H1 (cell line): ENCODE results near the gene ITM2B. TPM values are rescaled to one million over a fixed set of nuclear protein-coding genes. Genes with fewer than 3 reads are reported as not detected.

ENCODE experiments used
- CTCF ChIA-PET: fragments of 300-600 bp; sonication (Branson Sonifier 250); formaldehyde crosslinking; loops from one replicate; lab custom pipeline; 2021; ENCODE audit not compliant: partially characterized antibody; lab: Charles Lee
- POLR2A ChIA-PET: fragments of 300-600 bp; sonication (Branson Sonifier 250); formaldehyde crosslinking; loops from one replicate; lab custom pipeline; 2021; ENCODE audit warnings: inconsistent platforms; ENCODE audit not compliant: partially characterized antibody; lab: Charles Lee
- DNase-seq, 2 experiments: peaks; one replicate each; pipeline versions ENCODE4 v3.0.0 to v3.0.0-alpha.2; 2010 to 2022; ENCODE audit warnings: low spot score in 2 of 2, low read depth in 1 of 2, mixed read lengths in 1 of 2
- FAIRE-seq: peaks from 2 replicates; lab custom pipeline; 2011; peaks lifted over from hg19 to GRCh38; lab: Jason Lieb, UNC
- H2AFZ ChIP-seq: 2 replicates; pipeline ENCODE4 v1.8.1; 2012; ENCODE audit warnings: low read length, inconsistent platforms
- H2AK5ac ChIP-seq: 2 replicates; pipeline ENCODE4 v1.6.1; 2013; ENCODE audit warnings: low read depth, low read length
- H2BK120ac ChIP-seq: replicated peaks from 2 replicates; pipeline ENCODE3; 2013; ENCODE audit warnings: low read depth, low read length, inconsistent platforms
- H2BK12ac ChIP-seq: 2 replicates; pipeline ENCODE4 v1.6.1; 2013; ENCODE audit warnings: low read depth, low read length
- H2BK15ac ChIP-seq: 2 replicates; pipeline ENCODE4 v1.6.1; 2013; ENCODE audit warnings: low read length
- H2BK20ac ChIP-seq: 2 replicates; pipeline ENCODE4 v1.6.1; 2013; ENCODE audit warnings: low read length
- H2BK5ac ChIP-seq: 2 replicates; pipeline ENCODE4 v1.6.1; 2013; ENCODE audit warnings: low read depth, low read length
- H3K14ac ChIP-seq: 2 replicates; pipeline ENCODE4 v1.6.1; 2013; ENCODE audit warnings: inconsistent platforms; ENCODE audit not compliant: insufficient read length
- H3K18ac ChIP-seq: 2 replicates; pipeline ENCODE4 v1.6.1; 2013; ENCODE audit warnings: low read length; ENCODE audit errors: extremely low read depth
- H3K23ac ChIP-seq: 2 replicates; pipeline ENCODE4 v1.6.1; 2013; ENCODE audit warnings: inconsistent platforms; ENCODE audit not compliant: insufficient read length
- H3K23me2 ChIP-seq: 2 replicates; pipeline ENCODE4 v1.6.1; 2013; ENCODE audit warnings: low read depth, low read length
- H3K27ac ChIP-seq: 2 replicates; pipeline ENCODE4 v1.6.1; 2011; ENCODE audit warnings: low read depth, low read length, inconsistent platforms
- H3K27me3 ChIP-seq, 4 experiments: replicated peaks in 1 of 4; 1 replicate in 1 of 4; 2 replicates in 3 of 4; pipeline versions ENCODE4 v1.6.1 to v1.8.1; 2011 to 2013; ENCODE audit warnings: low read length in 3 of 4, mild to moderate bottlenecking in 3 of 4, inconsistent platforms in 2 of 4, mixed read lengths in 2 of 4, moderate library complexity in 1 of 4; ENCODE audit not compliant: control insufficient read depth in 3 of 4, insufficient read depth in 3 of 4; ENCODE audit errors: extremely low read depth in 1 of 4
- H3K36me3 ChIP-seq, 4 experiments: 2 replicates each; pipeline versions ENCODE4 v1.6.1 to v1.8.1; 2011 to 2013; ENCODE audit warnings: mild to moderate bottlenecking in 4 of 4, low read length in 3 of 4, moderate library complexity in 2 of 4, control low read depth in 1 of 4, inconsistent platforms in 1 of 4; ENCODE audit not compliant: insufficient read depth in 4 of 4, control insufficient read depth in 2 of 4
- H3K4ac ChIP-seq: replicated peaks from 2 replicates; pipeline ENCODE3; 2013; ENCODE audit warnings: low read length, low read depth, mixed read lengths, inconsistent platforms; ENCODE audit not compliant: insufficient read length
- H3K4me1 ChIP-seq, 4 experiments: replicated peaks in 1 of 4; 1 replicate in 1 of 4; 2 replicates in 3 of 4; pipeline versions ENCODE4 v1.6.1 to v1.8.1; 2011 to 2013; ENCODE audit warnings: low read length in 3 of 4, inconsistent platforms in 2 of 4, mixed read lengths in 1 of 4; ENCODE audit not compliant: insufficient read depth in 4 of 4, control insufficient read depth in 3 of 4
- H3K4me2 ChIP-seq, 2 experiments: 2 replicates each; pipeline versions ENCODE4 v1.6.1 to v1.8.1; 2011 to 2013; ENCODE audit warnings: low read depth in 2 of 2, low read length in 2 of 2, control low read depth in 1 of 2, inconsistent platforms in 1 of 2, mild to moderate bottlenecking in 1 of 2; ENCODE audit not compliant: insufficient read depth in 1 of 2
- H3K4me3 ChIP-seq, 4 experiments: fragments of 200-600, 300-600 bp in 1 of 4; sonication (generic), shearing (Covaris generic), sonication (Bioruptor Twin) in 1 of 4; 2 replicates each; pipeline versions ENCODE4 v1.5.1 to v1.8.1; 2011 to 2016; ENCODE audit warnings: low read length in 4 of 4, low read depth in 3 of 4, control low read depth in 2 of 4, inconsistent platforms in 2 of 4, mild to moderate bottlenecking in 2 of 4, mixed read lengths in 1 of 4, moderate library complexity in 1 of 4; ENCODE audit not compliant: insufficient read depth in 2 of 4; ENCODE audit errors: extremely low read depth in 1 of 4
- H3K56ac ChIP-seq: replicated peaks from 2 replicates; pipeline ENCODE3; 2013; ENCODE audit warnings: low read depth, mild to moderate bottlenecking, mixed read lengths, low read length, inconsistent platforms; ENCODE audit not compliant: insufficient read length
- H3K79me1 ChIP-seq: 2 replicates; pipeline ENCODE4 v1.6.1; 2013; ENCODE audit warnings: low read depth, low read length, control low read depth
- H3K79me2 ChIP-seq, 2 experiments: 2 replicates each; pipeline versions ENCODE4 v1.6.1 to v1.8.1; 2012 to 2013; ENCODE audit warnings: low read length in 2 of 2, mild to moderate bottlenecking in 2 of 2, inconsistent platforms in 1 of 2; ENCODE audit not compliant: insufficient read depth in 2 of 2, control insufficient read depth in 1 of 2
- H3K9ac ChIP-seq, 4 experiments: replicated peaks in 1 of 4; 1 replicate in 1 of 4; 2 replicates in 3 of 4; pipeline versions ENCODE4 v1.6.1 to v1.8.1; 2011 to 2013; ENCODE audit warnings: low read depth in 3 of 4, low read length in 3 of 4, control low read depth in 2 of 4, mild to moderate bottlenecking in 2 of 4, moderate library complexity in 2 of 4, inconsistent platforms in 1 of 4; ENCODE audit errors: extremely low read depth in 1 of 4
- H3K9me3 ChIP-seq, 2 experiments: 2 replicates each; pipeline versions ENCODE4 v1.6.1 to v1.8.1; 2012 to 2013; ENCODE audit warnings: mild to moderate bottlenecking in 2 of 2, moderate library complexity in 2 of 2, control low read depth in 1 of 2, inconsistent platforms in 1 of 2, low read depth in 1 of 2, low read length in 1 of 2, mixed read lengths in 1 of 2; ENCODE audit not compliant: insufficient read depth in 2 of 2
- H4K20me1 ChIP-seq, 2 experiments: replicated peaks in 1 of 2; 2 replicates each; pipeline versions ENCODE3 to v1.8.1; 2011 to 2013; ENCODE audit warnings: inconsistent platforms in 2 of 2, low read length in 2 of 2, mild to moderate bottlenecking in 1 of 2; ENCODE audit not compliant: insufficient read depth in 2 of 2, control insufficient read depth in 1 of 2
- H4K5ac ChIP-seq: 2 replicates; pipeline ENCODE4 v1.6.1; 2013; ENCODE audit warnings: low read length, low read depth, mixed read lengths, inconsistent platforms; ENCODE audit not compliant: insufficient read length
- H4K8ac ChIP-seq: 2 replicates; pipeline ENCODE4 v1.8.0; 2013; ENCODE audit warnings: mild to moderate bottlenecking, moderate library complexity, low read length, inconsistent platforms; ENCODE audit not compliant: insufficient read depth; ENCODE audit errors: extremely low read depth
- H4K91ac ChIP-seq: replicated peaks from 2 replicates; pipeline ENCODE3; 2013; ENCODE audit warnings: low read length, mixed read lengths, inconsistent platforms; ENCODE audit not compliant: insufficient read length
- BRCA1 ChIP-seq: IDR thresholded peaks from 2 replicates; pipeline ENCODE4 v1.6.1; 2012; ENCODE audit warnings: low read depth, low read length, improper control_type of control experiment
- EGR1 ChIP-seq: IDR thresholded peaks from 2 replicates; pipeline ENCODE4 v1.6.1; 2011; ENCODE audit warnings: low read depth, low read length, borderline replicate concordance
- GABPA ChIP-seq: IDR thresholded peaks from 2 replicates; pipeline ENCODE4 v1.6.1; 2011; ENCODE audit warnings: mild to moderate bottlenecking, low read length, moderate library complexity, borderline replicate concordance; ENCODE audit not compliant: insufficient read depth
- KDM1A ChIP-seq: fragments of 200-600, 300-600 bp; sonication (generic); IDR thresholded peaks from 2 replicates; pipeline ENCODE4 v1.7.1; 2016; ENCODE audit warnings: mild to moderate bottlenecking, low read length, borderline replicate concordance
- MAFK ChIP-seq: IDR thresholded peaks from 2 replicates; pipeline ENCODE4 v1.6.1; 2012; ENCODE audit warnings: low read depth, mild to moderate bottlenecking, improper control_type of control experiment, low read length
- PHF8 ChIP-seq: fragments of 200-600 bp; sonication (generic); conservative IDR thresholded peaks from 2 replicates; pipeline ENCODE4 v1.7.1; 2012; ENCODE audit warnings: low read depth, mild to moderate bottlenecking, inconsistent platforms, low read length, moderate library complexity
- SIN3A ChIP-seq, 2 experiments: IDR thresholded peaks in 1 of 2; conservative IDR thresholded peaks in 1 of 2; 2 replicates each; pipeline ENCODE4 v1.6.1; 2011 to 2012; ENCODE audit warnings: low read length in 2 of 2, improper control_type of control experiment in 1 of 2, low read depth in 1 of 2, mild to moderate bottlenecking in 1 of 2
- SIX5 ChIP-seq: IDR thresholded peaks from 2 replicates; pipeline ENCODE4 v1.6.1; 2011; ENCODE audit warnings: mild to moderate bottlenecking, low read depth, low read length
- SP2 ChIP-seq: IDR thresholded peaks from 2 replicates; pipeline ENCODE4 v1.6.1; 2012; ENCODE audit warnings: mild to moderate bottlenecking, low read length, inconsistent platforms
- SP4 ChIP-seq: IDR thresholded peaks from 2 replicates; pipeline ENCODE4 v1.6.1; 2012; ENCODE audit warnings: low read length, inconsistent platforms
- TEAD4 ChIP-seq: IDR thresholded peaks from 2 replicates; pipeline ENCODE4 v1.6.1; 2012; ENCODE audit warnings: low read depth, low read length, inconsistent platforms, mixed read lengths
- WGBS, 2 experiments: shearing (Covaris generic) in 1 of 2; methylation state at CpG; one replicate each; pipeline versions ENCODE4 v1.1.6 to v1.1.7; 2013 to 2015; ENCODE audit warnings: low lambda C conversion rate in 2 of 2, mixed read lengths in 2 of 2, inconsistent platforms in 1 of 2, low coverage in 1 of 2, missing lambda C conversion rate in 1 of 2; ENCODE audit not compliant: insufficient replicate concordance in 2 of 2, insufficient coverage in 1 of 2, insufficient read length in 1 of 2; ENCODE audit errors: extremely low coverage in 1 of 2, missing lambda C conversion rate in 1 of 2; 5-methylcytosine and 5-hydroxymethylcytosine counted together
- polyA plus RNA-seq, 7 experiments: library from polyadenylated mRNA; depleted of rRNA in 3 of 7; stranded (reverse) in 5 of 7; unstranded in 2 of 7; fragments of >200 nt in 5 of 7; fragments of 200-250 nt in 2 of 7; gene quantifications; 1 replicate in 5 of 7; 2 replicates in 1 of 7; 4 replicates in 1 of 7; pipeline versions ENCODE4 v1.2.1 to v1.2.3, GENCODE V29; 2011 to 2013; ENCODE audit warnings: missing spikeins in 2 of 7, mixed read lengths in 2 of 7
- total RNA-seq: library from RNA; stranded (reverse); fragmentation: NEBNext Ultra II Directional; extraction: Animal tissue kit (Norgen Biotek cat#: 25700); gene quantifications from 2 replicates; pipeline ENCODE4 v1.2.1, GENCODE V29; 2021
- TF ChIP-seq, protein P1 (sequence below): IDR thresholded peaks from 2 replicates; pipeline ENCODE4 v1.6.1; 2012; ENCODE audit warnings: inconsistent platforms

Gene ITM2B
- total and polyA plus RNA-seq, 2 of the 8 experiments (the other 6 are each of a cell fraction or from before 2014, with no cell fraction given): 132 to 184 TPM

DNA sequence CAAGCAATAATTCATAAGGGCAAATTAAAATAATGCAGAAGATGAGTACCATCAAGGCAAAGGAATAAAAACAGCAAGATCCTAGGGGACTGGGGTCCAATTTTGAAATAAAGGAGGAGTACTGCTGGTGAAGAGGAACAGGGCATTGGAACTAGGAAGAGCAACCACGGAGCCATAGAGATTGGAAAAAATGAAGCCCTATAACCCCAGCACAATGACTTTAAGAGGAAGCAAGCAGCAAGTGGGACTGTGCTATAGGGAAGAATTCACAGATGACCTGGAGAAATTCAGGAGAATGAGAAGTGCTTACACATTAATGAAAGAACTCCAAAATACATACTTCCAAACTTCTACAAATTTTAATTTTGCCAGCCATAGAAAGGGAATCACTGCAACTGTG lies 44.9 kb upstream of the ITM2B start:
- Histone ChIP-seq H2BK5ac (no peak overlapping the region), H3K79me1 (no peaks in the 10 kb centered on the region), H2BK20ac (no peak overlapping the region), H3K9ac (no peak overlapping the region), H2AFZ (no peak overlapping the region), H3K4me2 (no peak overlapping the region), H3K56ac (no peak overlapping the region), H3K27ac (no peak overlapping the region), H3K18ac (no peak overlapping the region), H4K20me1 (no peaks in the 10 kb centered on the region), H3K4me3 (no peak overlapping the region), H4K5ac (no peak overlapping the region), H3K4ac (no peak overlapping the region), H3K23ac (no peak overlapping the region), H3K36me3 (no peaks in the 10 kb centered on the region), H2BK12ac (no peak overlapping the region), H3K79me2 (no peaks in the 10 kb centered on the region), H2BK120ac (no peak overlapping the region), H3K4me1 (peaks cover 0 to 5% (median 0%) of the 10 kb centered on the region in 4 experiments; a peak in 1 of 7 replicates), H3K14ac (no peak overlapping the region), H3K9me3 (no peaks in the 10 kb centered on the region), H4K91ac (no peak overlapping the region), H3K27me3 (no peaks in the 10 kb centered on the region), H2AK5ac (no peak overlapping the region), H3K23me2 (no peaks in the 10 kb centered on the region), H2BK15ac (no peak overlapping the region), H4K8ac (no peak overlapping the region)
- ChIA-PET POLR2A (no interaction called here), CTCF (interaction anchor here (1.6 to 3.3 kb wide), 2 partner anchors 10 to 11 kb away, joined by 7 to 15 read pairs; no protein-coding TSS in a partner anchor)
- WGBS, 2 experiments: 91% methylated on average over 1 of the region's 1 CpG; no CpG with 5 or more reads in 1 of the 2 experiments
- TF ChIP-seq BRCA1: no peak
- TF ChIP-seq SIN3A (conservative IDR thresholded peaks at IDR 0.05 in 1 of 2, IDR thresholded peaks at IDR 0.05 in 1 of 2; ENCODE audit: low read depth in 1 of 2, low read length in 2 of 2): no peak
- no peak for TF ChIP-seq EGR1
- TF ChIP-seq, protein P1, sequence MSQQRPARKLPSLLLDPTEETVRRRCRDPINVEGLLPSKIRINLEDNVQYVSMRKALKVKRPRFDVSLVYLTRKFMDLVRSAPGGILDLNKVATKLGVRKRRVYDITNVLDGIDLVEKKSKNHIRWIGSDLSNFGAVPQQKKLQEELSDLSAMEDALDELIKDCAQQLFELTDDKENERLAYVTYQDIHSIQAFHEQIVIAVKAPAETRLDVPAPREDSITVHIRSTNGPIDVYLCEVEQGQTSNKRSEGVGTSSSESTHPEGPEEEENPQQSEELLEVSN: no peak
- no peak for TF ChIP-seq KDM1A
- no peak for TF ChIP-seq GABPA
- TF ChIP-seq SP4: no peak
- no peak for TF ChIP-seq MAFK
- TF ChIP-seq SIX5: no peak
- no peak for TF ChIP-seq TEAD4
- no peak for TF ChIP-seq PHF8
- TF ChIP-seq SP2: no peak
- FAIRE-seq (no peak), DNase-seq (no peak)
